Progenitor cell of endocrine pancreas (in vitro differentiated cells): ENCODE results near the gene GJB2. TPM values are rescaled to one million over a fixed set of nuclear protein-coding genes. Genes with fewer than 3 reads are reported as not detected.
"Not testable (repeated sequence)": the region's sequence is repeated elsewhere in the genome, so short reads cannot be mapped to it uniquely, and the experiment has no call there.

Experiments used
- DNase-seq: peaks from one replicate; pipeline ENCODE4 v3.0.0; 2021; ENCODE audit warnings: low spot score; ENCODE audit not compliant: unreplicated experiment
- H3K27ac Mint-ChIP-seq: 2 replicates; pipeline ENCODE4 v1.8.0; 2021; ENCODE audit warnings: mild to moderate bottlenecking, moderate library complexity, mixed read lengths
- H3K27me3 Mint-ChIP-seq: 2 replicates; pipeline ENCODE4 v1.8.0; 2021; ENCODE audit warnings: mixed read lengths
- H3K36me3 Mint-ChIP-seq: 2 replicates; pipeline ENCODE4 v1.8.0; 2022; ENCODE audit warnings: mixed read lengths; ENCODE audit not compliant: insufficient read depth
- H3K4me1 Mint-ChIP-seq: 2 replicates; pipeline ENCODE4 v1.8.0; 2021; ENCODE audit warnings: low read depth, mixed read lengths
- H3K4me3 Mint-ChIP-seq: 2 replicates; pipeline ENCODE4 v1.8.0; 2021; ENCODE audit warnings: low read depth, mild to moderate bottlenecking, moderate library complexity, mixed read lengths
- H3K9me3 Mint-ChIP-seq: 2 replicates; pipeline ENCODE4 v1.8.0; 2021; ENCODE audit warnings: low read depth, mixed read lengths
- CTCF ChIP-seq: fragments of 200-600 bp; sonication (generic); IDR thresholded peaks from one replicate; pipeline ENCODE4 v1.5.0; 2021; ENCODE audit warnings: antibody characterized with exemption, mild to moderate bottlenecking; ENCODE audit not compliant: unreplicated experiment
- total RNA-seq: library from RNA; stranded (reverse); gene quantifications from 2 replicates; pipeline ENCODE4 v1.2.1, GENCODE V29; 2021

Gene GJB2
- total RNA-seq, 1 donor from 2014 or later = 1.1 TPM

- Mint-ChIP-seq H3K4me1 (peaks cover 5% of the 10 kb centered on the region), H3K9me3 (no peaks in the 10 kb centered on the region), H3K27ac (no peak overlapping the region), H3K36me3 (no peaks in the 10 kb centered on the region), H3K27me3 (peaks cover 52% of the 10 kb centered on the region), H3K4me3 (no peak overlapping the region)
- no peak for DNase-seq
- TF ChIP-seq CTCF = no peak
Observed at GRCh38 chr13:20157151-20157796, 35.5 kb downstream of the GJB2 start.

GRCh38 chr13:20156702-20157101 is 36.0 kb downstream of the GJB2 start:
- DNase-seq = no peak
- H3K4me3 Mint-ChIP-seq = no peak overlapping the region
- H3K27me3 Mint-ChIP-seq = peaks cover 49% of the 10 kb centered on the region
- peaks cover 5% of the 10 kb centered on the region for H3K4me1 Mint-ChIP-seq
- TF ChIP-seq CTCF = no peak
- no peaks in the 10 kb centered on the region for H3K36me3 Mint-ChIP-seq
- H3K27ac Mint-ChIP-seq = no peak overlapping the region
- H3K9me3 Mint-ChIP-seq = no peaks in the 10 kb centered on the region

GRCh38 chr13:20153290-20153689 is 39.4 kb downstream of the GJB2 start:
- not testable (repeated sequence) for H3K4me3 Mint-ChIP-seq, H3K4me1 Mint-ChIP-seq, DNase-seq, H3K36me3 Mint-ChIP-seq, H3K27ac Mint-ChIP-seq, H3K9me3 Mint-ChIP-seq
- peaks cover 52% of the 10 kb centered on the region for H3K27me3 Mint-ChIP-seq

GRCh38 chr13:20151612-20152011 is 41.1 kb downstream of the GJB2 start:
- TF ChIP-seq CTCF = no peak
- no peaks in the 10 kb centered on the region for H3K4me1 Mint-ChIP-seq
- no peaks in the 10 kb centered on the region for H3K36me3 Mint-ChIP-seq
- H3K27me3 Mint-ChIP-seq = peaks cover 52% of the 10 kb centered on the region
- no peak overlapping the region for H3K27ac Mint-ChIP-seq
- no peak for DNase-seq
- H3K9me3 Mint-ChIP-seq = no peaks in the 10 kb centered on the region
- no peak overlapping the region for H3K4me3 Mint-ChIP-seq

- no peak for DNase-seq
- H3K9me3 Mint-ChIP-seq = no peaks in the 10 kb centered on the region
- H3K27ac Mint-ChIP-seq = no peak overlapping the region
- H3K36me3 Mint-ChIP-seq = no peaks in the 10 kb centered on the region
- H3K27me3 Mint-ChIP-seq = peaks cover 49% of the 10 kb centered on the region
- H3K4me1 Mint-ChIP-seq = no peaks in the 10 kb centered on the region
- H3K4me3 Mint-ChIP-seq = no peak overlapping the region
- no peak for TF ChIP-seq CTCF
Observed at GRCh38 chr13:20151016-20151415, 41.7 kb downstream of the GJB2 start.

GRCh38 chr13:20150561-20150960 is 42.2 kb downstream of the GJB2 start:
- no peak for TF ChIP-seq CTCF
- Mint-ChIP-seq H3K4me3 (no peak overlapping the region), H3K36me3 (no peaks in the 10 kb centered on the region), H3K9me3 (no peaks in the 10 kb centered on the region), H3K27ac (no peak overlapping the region), H3K4me1 (no peaks in the 10 kb centered on the region), H3K27me3 (peaks cover 49% of the 10 kb centered on the region)
- DNase-seq = no peak
